ENCODE results near the gene KANK4.

DNA sequence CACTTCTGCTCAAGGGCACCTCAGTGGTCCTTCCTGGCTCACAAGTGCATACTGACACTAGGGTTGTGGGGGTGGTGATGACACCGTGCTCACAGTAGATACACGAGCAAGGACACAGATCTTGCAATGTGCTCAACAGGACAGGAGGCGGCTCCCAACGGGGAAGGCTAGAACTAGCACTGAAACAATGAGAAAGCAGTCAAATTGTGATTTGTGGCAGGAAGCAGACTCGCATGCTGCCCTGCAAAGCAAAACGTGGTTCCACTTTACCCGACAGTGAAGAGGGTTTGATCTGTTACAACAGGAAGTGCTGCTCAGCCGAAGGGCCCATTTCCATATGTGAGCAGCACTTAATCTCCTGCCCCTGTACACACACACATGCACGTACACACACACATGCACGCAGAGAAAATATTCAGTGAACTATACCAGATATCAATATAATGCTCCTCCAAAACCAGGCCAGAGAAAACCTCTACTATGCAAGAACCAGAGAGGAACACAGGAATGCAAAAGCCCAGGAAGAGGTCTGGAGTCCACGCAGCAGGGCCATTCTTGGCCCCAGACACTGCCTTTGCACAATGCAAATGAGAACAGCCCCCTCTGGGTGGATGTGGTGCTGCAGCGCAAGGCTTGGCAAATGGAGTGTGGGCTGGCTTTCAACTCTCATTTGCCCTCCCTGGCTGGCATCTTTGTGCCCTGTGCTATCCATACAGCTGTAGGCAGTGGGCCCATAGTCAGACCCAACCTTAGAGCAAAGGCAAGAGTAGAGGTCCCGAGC is 47.1 kb downstream of the KANK4 start:
- TF ChIP-seq SP1 (IDR thresholded peaks at IDR 0.05) (no peak), NFRKB (IDR thresholded peaks at IDR 0.05) (no peak), FOXK2 (IDR thresholded peaks at IDR 0.05) (no peak), PKNOX1 (IDR thresholded peaks at IDR 0.05) (no peak), SUZ12 (IDR thresholded peaks at IDR 0.05) (no peak), FOXM1 (IDR thresholded peaks at IDR 0.05; ENCODE audit: borderline replicate concordance) (no peak), ZNF384 (IDR thresholded peaks at IDR 0.05) (no peak), BHLHE40 (IDR thresholded peaks at IDR 0.05; ENCODE audit: borderline replicate concordance) (no peak), TARDBP (IDR thresholded peaks at IDR 0.05) (no peak), L3MBTL2 (conservative IDR thresholded peaks at IDR 0.05) (no peak), ARNT (IDR thresholded peaks at IDR 0.05) (no peak), FOXA1 (IDR thresholded peaks at IDR 0.05) (no peak), ELF4 (IDR thresholded peaks at IDR 0.05) (no peak), HDGF (IDR thresholded peaks at IDR 0.05; ENCODE audit: borderline replicate concordance) (no peak)

Measured in HEK293T (cell line).